Sciatic nerve (tissue), 2 donors: ENCODE results near the gene LDLRAD4. TPM values are rescaled to one million over a fixed set of nuclear protein-coding genes. Genes with fewer than 3 reads are reported as not detected.

ENCODE experiments used
- ATAC-seq: fragments of 200-7000 bp; cut with Tn5 transposase; one replicate; pipeline ENCODE4 v1.9.1; 2020; ENCODE audit warnings: mild to moderate bottlenecking, moderate library complexity
- DNase-seq: peaks from one replicate; pipeline ENCODE4 v3.0.0-alpha.2; 2020; ENCODE audit warnings: low spot score
- intact Hi-C: fragments of 100-400 bp; cut with DNase I; formaldehyde crosslinking; loops from one replicate; pipeline ENCODE4 v1.14.2; 2022
- total RNA-seq: library from RNA; stranded (reverse); fragmentation: NEBNext Ultra II Directional; extraction: Animal tissue kit (Norgen Biotek cat#: 25700); gene quantifications from one replicate; pipeline ENCODE4 v1.2.1, GENCODE V29; 2021
- donor health status: DM: no; HTN: no; CAD: no.
- donor health status: DM: no; HTN: no; CAD: no.

Gene LDLRAD4
- total RNA-seq, 1 donor from 2014 or later, result 27.1 TPM

DNA sequence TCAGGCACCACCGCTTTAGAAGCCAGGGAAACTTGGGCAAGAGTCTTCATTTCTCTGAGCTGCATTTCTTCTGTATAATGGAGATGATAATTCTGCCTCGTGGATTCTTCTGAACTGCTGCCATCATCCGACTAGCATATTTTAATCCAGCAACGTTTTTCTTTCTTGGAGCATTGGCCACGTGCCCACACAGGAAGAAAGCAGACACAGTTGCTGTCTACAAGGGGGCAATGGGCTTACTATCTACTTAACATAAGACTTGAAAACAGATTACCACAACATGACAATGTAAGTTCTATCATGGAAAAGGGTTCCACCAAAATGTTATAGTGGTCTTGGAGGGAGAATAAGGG, 331.3 kb downstream of the LDLRAD4 start:
- intact Hi-C loops, result no loop called here
- DNase-seq (no peak), ATAC-seq (no peak)

- DNase-seq (no peak), ATAC-seq (no peak)
- intact Hi-C loops, result no loop called here
Observed at GRCh38 chr18:13550418-13551304, 332.1 kb downstream of the LDLRAD4 start.

DNA sequence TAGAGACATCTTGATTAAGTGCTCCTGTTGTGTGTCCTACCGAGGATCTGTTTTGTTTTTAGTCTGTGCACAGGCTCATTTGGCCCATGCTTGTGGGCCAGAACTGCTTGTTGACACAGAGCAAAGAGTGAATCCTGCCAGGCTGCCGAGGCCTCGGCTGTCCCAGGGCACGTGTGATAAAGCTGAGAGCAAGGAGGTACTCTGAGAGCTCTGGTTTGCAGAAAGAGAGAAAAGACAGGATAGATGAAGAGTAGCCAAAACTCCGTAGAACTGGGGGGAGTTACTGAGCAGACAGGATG, 332.7 kb downstream of the LDLRAD4 start:
- ATAC-seq (no peak), DNase-seq (no peak)
- intact Hi-C loops, result no loop called here

DNA sequence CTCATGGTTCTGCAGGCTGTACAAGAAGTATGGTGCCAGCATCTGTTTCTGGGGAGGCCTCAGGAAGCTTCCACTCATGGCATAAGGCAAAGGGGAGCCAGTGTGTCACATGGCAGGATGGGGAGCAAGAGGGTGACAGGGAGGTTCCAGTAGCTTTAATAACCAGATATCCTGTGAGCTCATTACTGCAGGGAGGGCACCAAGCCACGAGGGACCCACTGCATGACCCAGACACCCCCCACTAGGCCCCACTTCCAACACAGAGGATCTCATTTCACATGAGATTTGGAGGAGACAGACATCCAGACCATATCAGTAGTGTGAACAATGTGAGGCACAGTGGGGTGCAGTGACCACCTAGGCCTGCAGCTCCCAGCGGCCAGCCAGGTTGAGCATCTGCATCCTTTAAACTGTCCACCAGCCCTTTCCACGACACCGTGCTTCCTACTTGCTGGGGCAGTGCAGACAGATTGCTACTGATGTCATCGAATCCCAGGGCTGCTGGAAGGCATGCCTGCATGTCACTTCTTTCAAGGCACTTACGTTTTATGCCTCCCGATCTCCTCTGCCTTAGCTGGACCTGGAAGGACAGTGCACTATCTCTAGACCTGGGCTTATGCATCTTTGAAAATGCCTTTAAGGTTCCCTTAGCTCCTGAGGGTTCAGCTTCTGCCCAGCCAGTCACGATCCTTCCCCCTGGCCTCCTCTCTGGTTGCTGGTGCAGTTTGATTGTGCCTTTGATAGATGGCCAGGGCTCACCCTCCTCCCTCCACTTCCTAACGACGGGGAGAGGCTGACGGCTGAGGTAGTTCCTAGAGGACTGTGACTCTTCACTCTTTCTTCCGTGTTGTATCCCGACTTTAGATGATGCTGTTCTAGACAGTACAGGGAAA, 333.5 kb downstream of the LDLRAD4 start:
- intact Hi-C loops, result no loop called here
- ATAC-seq (no peak), DNase-seq (no peak)

DNA sequence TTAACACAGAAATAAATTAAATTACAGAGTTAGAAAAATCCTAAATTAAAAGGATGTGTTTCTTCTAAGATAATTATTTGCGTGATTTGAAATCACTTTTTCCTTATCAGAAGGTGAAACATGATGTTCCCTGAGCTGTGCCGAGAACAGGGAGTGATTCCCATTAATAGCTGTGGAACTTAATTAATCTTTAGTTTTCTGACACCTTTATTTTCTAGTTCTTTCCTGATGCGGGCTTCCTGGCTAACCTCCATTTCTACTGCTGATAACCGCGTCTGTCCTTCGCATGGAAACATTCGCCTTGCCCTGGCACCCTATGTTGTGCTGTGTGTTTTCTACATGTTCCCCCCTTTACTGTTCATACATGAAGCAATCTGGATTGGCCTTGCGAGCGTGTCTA, 334.9 kb downstream of the LDLRAD4 start:
- intact Hi-C loops, result no loop called here
- ATAC-seq (no peak), DNase-seq (no peak)

- ATAC-seq (no peak), DNase-seq (no peak)
- intact Hi-C loops, result loop anchor here (5.0 kb wide), 1 partner anchor 72 kb away; no protein-coding TSS in a partner anchor
Observed at GRCh38 chr18:13555192-13555591, 336.6 kb downstream of the LDLRAD4 start.

DNA sequence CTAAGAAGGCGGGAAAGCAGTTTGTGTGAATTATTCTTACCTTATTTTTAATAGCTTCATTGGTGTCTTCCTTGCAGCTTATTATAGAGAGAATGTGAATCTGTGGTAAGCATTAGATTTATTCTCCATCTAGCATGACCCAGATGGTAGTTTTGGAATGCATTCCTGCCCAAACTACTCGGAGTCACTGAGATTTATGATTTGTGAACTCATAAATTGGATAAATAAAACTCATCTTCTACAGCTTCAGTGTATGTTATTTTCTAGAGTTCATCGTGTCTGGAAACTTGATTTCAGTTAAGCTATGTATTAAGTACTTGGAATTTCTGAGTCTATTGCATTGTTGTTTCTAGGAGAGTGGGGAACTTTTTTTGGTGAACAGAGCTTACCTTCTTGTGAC, 337.3 kb downstream of the LDLRAD4 start:
- ATAC-seq, result no peak
- intact Hi-C loops, result loop anchor here (5.0 kb wide), 1 partner anchor 71 kb away; no protein-coding TSS in a partner anchor
- no peak for DNase-seq

DNA sequence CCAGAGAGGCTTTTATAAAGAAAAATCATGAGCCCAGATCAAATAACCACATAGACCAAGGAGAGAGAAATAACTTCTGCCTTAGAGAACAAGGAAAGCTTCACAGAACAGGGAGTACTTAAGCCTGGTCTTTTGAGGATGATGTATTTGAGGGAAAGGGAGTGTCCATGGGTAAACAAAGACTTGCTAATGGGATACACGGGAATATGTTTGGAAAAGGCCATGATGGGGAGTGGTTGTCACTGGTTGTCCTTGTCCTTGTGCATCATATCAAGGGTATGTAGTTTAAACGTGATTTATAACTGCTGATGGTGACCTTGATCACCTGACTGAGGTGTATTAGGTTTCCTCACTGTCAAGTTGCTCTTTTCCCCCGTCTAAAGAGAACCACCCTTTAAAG, 337.9 kb downstream of the LDLRAD4 start:
- DNase-seq, result no peak
- no peak for ATAC-seq
- intact Hi-C loops, result loop anchor here (5.0 kb wide), 1 partner anchor 71 kb away; no protein-coding TSS in a partner anchor

DNA sequence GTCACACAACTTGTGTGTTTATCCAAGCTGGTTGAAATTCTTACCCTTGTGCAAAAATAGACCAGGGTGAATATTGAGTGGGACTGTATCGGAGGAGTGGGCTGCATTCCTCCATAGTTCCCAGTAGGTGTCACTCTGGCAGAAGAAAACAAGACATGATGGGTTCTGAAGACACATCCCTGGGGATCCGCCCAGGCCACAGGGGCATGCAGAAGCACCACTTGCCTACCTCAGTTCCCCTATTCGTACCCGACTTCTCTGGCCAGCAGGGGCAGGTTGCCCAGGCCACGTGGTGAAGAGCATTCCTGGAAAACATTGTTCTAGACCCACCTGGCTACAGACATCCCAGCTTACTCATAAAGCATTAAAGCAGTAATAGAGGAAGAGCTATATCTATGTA, 339.6 kb downstream of the LDLRAD4 start:
- intact Hi-C loops, result loop anchor here (5.0 kb wide), 1 partner anchor 69 kb away; no protein-coding TSS in a partner anchor
- ATAC-seq (peak; percentile 74), DNase-seq (no peak)

DNA sequence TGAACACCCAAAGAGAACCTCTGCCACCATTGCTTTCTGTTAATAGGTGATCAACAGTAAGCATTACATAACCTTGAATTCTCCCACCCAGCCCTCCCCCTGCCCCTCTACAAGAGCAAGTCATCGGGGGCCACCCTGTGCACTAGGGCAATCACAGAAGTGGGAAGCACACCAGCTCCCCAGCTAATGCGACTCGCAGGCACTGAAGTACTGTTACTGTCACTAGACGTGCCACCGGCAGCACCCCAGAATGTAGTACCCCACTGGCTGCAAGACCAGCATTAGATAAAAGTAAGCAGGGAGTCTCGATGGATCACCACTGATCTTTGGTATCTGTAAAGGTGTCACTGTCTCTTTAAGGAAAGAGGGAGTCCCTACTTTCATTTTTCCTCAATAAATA, 340.2 kb downstream of the LDLRAD4 start:
- DNase-seq (no peak), ATAC-seq (no peak)
- intact Hi-C loops, result loop anchor here (5.0 kb wide), 1 partner anchor 69 kb away; no protein-coding TSS in a partner anchor

GRCh38 chr18:13559754-13560153, 341.2 kb downstream of the LDLRAD4 start:
- DNase-seq, result no peak
- intact Hi-C loops, result loop anchor here (5.0 kb wide), 1 partner anchor 68 kb away; no protein-coding TSS in a partner anchor
- no peak for ATAC-seq

GRCh38 chr18:13560306-13560705, 341.7 kb downstream of the LDLRAD4 start:
- intact Hi-C loops, result no loop called here
- ATAC-seq (no peak), DNase-seq (no peak)

DNA sequence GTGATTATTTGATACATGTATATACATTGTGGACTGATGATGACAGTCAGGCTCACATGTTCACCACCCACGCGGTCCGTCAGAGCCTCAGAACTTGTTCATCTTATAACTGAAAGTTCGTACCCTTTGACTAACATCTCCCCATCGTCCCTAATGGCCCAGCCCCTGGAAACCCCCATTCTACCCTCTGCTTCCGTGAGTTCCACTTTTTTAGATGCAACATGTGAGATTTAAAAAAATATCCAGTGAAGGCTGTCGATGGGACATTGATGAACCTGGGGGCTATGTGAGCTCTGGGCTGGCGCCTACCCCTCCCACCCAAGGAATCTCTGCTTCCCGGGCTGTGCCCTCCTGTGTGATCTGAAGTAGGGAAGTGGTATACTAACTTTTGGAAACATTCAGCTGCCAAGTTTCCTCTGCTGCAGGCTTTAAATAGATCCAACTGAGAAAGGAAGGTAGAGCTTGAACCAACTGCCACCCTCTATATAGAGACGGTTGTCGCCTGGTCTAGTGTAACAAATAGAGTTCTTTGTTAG, 344.0 kb downstream of the LDLRAD4 start:
- ATAC-seq (no peak), DNase-seq (no peak)
- intact Hi-C loops, result no loop called here

GRCh38 chr18:13563390-13563805, 344.8 kb downstream of the LDLRAD4 start:
- intact Hi-C loops, result no loop called here
- no peak for DNase-seq
- peak; percentile 61 for ATAC-seq

DNA sequence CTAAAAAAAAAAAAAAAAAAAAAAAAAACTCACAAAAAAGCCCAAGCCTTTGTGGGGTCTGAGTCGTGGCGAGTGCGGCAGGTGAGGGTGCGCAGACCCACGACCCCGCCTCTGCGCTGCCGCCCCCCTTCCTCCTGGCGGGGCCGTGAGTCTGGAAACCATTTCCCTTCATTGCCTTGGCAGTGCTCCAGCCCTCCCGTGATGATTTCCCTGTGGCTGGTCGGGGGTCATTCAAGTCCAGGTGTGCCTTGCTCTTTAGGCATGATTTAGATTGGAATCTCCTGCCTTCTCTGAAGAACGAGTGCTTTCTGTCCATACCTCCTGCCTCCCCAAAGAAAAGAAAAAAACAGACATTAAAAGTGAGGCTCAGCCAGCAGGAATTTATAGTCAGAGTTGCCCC, 346.0 kb downstream of the LDLRAD4 start:
- ATAC-seq (no peak), DNase-seq (peak; percentile 71)
- intact Hi-C loops, result no loop called here

- ATAC-seq, result peak; percentile 73
- intact Hi-C loops, result no loop called here
Observed at GRCh38 chr18:13565228-13565627, 346.7 kb downstream of the LDLRAD4 start.

DNA sequence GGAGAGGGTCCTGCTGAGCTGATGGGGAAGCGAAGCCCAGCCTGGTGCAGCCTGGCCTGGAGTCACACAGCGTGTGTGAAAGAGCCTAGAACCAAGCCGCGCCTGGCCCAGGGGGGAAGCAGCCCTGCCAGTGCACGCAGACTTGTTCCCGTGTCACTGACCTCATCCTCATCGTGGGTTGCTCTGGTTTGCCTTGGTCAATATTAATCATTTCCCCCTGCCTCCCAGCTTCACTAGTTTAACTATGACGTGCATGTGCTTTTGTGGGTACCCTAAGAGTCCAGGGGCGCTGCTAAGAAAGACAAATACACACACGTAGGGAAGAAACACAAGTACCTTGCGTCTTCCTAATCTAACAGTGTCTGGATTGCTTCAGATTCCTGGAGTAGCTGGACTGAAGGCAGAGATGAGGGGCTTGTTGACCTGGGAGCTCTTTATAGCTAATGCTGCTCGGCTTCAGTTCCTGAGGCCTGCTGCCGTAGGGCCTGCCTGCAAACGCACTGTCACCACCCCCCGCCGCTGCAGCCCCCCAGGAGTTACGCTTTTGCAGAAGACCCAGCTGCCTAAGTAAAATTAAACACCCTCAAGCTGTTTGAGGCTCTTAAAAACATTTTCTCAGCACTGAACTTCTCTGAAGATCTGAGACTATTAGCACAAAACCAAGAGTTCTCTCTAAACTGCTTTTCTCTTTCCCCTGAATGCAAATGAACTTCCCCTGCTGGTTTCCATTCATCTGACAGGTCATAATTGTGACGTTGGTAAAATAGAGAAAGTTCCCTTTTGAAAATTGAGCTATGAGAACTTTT, 348.6 kb downstream of the LDLRAD4 start:
- DNase-seq, result peak; percentile 71
- ATAC-seq, result peak; percentile 65
- intact Hi-C loops, result no loop called here

More at GRCh38 chr18:13565228-13565627, 346.7 kb downstream of the LDLRAD4 start:
- DNase-seq, result peak; percentile 75

- DNase-seq (no peak), ATAC-seq (no peak)
- intact Hi-C loops, result no loop called here
Observed at GRCh38 chr18:13568443-13569392, 350.2 kb downstream of the LDLRAD4 start.
